Heart left ventricle (tissue), 16 donors: Measurements from ENCODE around the gene RBM28. TPM values are rescaled to one million over a fixed set of nuclear protein-coding genes. Genes with fewer than 3 reads are reported as not detected.

Experiments
- ATAC-seq, 4 donors: fragments of 200-7000 bp; cut with Tn5 transposase; one replicate each; pipeline ENCODE4 v1.9.1; 2020 to 2022; ENCODE audit warnings: moderate library complexity in 4 of 4, mild to moderate bottlenecking in 3 of 4, moderate number of reproducible peaks in 1 of 4
- DNase-seq, 5 donors: peaks; one replicate each; pipeline ENCODE4 v3.0.0-alpha.2; 2020
- H3K27ac ChIP-seq, 12 donors: fragments of 200-600 bp; sonication (generic) in 4 of 12; one replicate each; pipeline versions ENCODE4 v1.5.0 to v1.8.0; 2016 to 2022; ENCODE audit warnings: mild to moderate bottlenecking in 2 of 12
- H3K27me3 ChIP-seq, 9 donors: fragments of 200-600 bp; sonication (generic) in 2 of 9; one replicate each; pipeline versions ENCODE4 v1.5.1 to v1.8.0; 2016 to 2022; ENCODE audit warnings: mild to moderate bottlenecking in 3 of 9
- H3K36me3 ChIP-seq, 9 donors: fragments of 200-600 bp; sonication (generic) in 2 of 9; one replicate each; pipeline versions ENCODE4 v1.5.0 to v1.8.0; 2018 to 2022; ENCODE audit warnings: mild to moderate bottlenecking in 2 of 9
- H3K4me1 ChIP-seq, 12 donors: fragments of 200-600 bp; sonication (generic) in 4 of 12; one replicate each; pipeline versions ENCODE4 v1.5.0 to v1.8.0; 2016 to 2022; ENCODE audit warnings: mild to moderate bottlenecking in 3 of 12
- H3K4me3 ChIP-seq, 12 donors: fragments of 200-600 bp; sonication (generic) in 4 of 12; one replicate each; pipeline versions ENCODE4 v1.5.0 to v1.8.0; 2017 to 2022; ENCODE audit warnings: mild to moderate bottlenecking in 9 of 12, moderate library complexity in 4 of 12
- H3K9me3 ChIP-seq, 12 donors: fragments of 200-600 bp; sonication (generic) in 4 of 12; one replicate each; pipeline versions ENCODE4 v1.5.0 to v1.8.0; 2016 to 2022; ENCODE audit warnings: mild to moderate bottlenecking in 1 of 12
- POLR2A ChIP-seq, 2 donors: fragments of 450-650 bp; IDR thresholded peaks; one replicate each; pipeline ENCODE4 v1.6.1; 2017; ENCODE audit warnings: antibody characterized with exemption in 2 of 2, mild to moderate bottlenecking in 2 of 2, moderate library complexity in 2 of 2
- WGBS, 4 donors: extraction: QIAGEN DNeasy Blood & Tissue Kit in 2 of 4; methylation state at CpG; one replicate each; pipeline versions ENCODE4 v1.1.5 to v1.1.7; 2013 to 2018; 5-methylcytosine and 5-hydroxymethylcytosine counted together
- intact Hi-C, 10 donors: fragments of 100-400 bp; cut with DNase I; formaldehyde crosslinking; loops; one replicate each; pipeline versions ENCODE4 v1.11.1 to v1.14.2; 2022
- polyA plus RNA-seq, 2 donors: library from polyadenylated mRNA; stranded (reverse); fragments of 200-250 nt; gene quantifications; one replicate each; pipeline ENCODE4 v1.2.3, GENCODE V29; 2013
- total RNA-seq, 9 donors: library from RNA; depleted of rRNA in 2 of 9; stranded (reverse); fragments of >200 nt in 2 of 9; fragmentation: NEBNext Ultra II Directional in 3 of 9; extraction: Animal tissue kit (Norgen Biotek cat#: 25700) in 3 of 9; gene quantifications; one replicate each; pipeline versions ENCODE4 v1.1.0 to v1.2.4, GENCODE V29; 2016 to 2023
- TF ChIP-seq, protein P1 (sequence below), 12 donors: fragments of 200-600 bp; sonication (generic) in 4 of 12; IDR thresholded peaks; one replicate each; pipeline versions ENCODE4 v1.5.0 to v1.8.0; 2018 to 2022; ENCODE audit warnings: antibody characterized with exemption in 12 of 12, mild to moderate bottlenecking in 5 of 12
- donor health status: ischemic (EF 13 %, LVEDD 7.1; RV severe dilation, severe dysfunction).
- donor health status: healthy with polysubstance abuse.
- donor health status: DM: no; HTN: yes; CAD: no.
- donor health status: DM: no; HTN: no; CAD: no.
- donor health status: ischemic (EF 25% LVEDD 6.9; RV normal size, moderate dysfunction).
- donor health status: ischemic (EF 25% LVEDD 5.7; RV mildly dilated, moderate dysfunction).
- donor health status: healthy.
- donor health status: DM: yes; HTN: yes; CAD: no.
- donor health status: ischemic (EF 35%, LVEDD 5.7; RV mildly dilated, moderate dysfunction).
- donor health status: nonischemic (EF 11% LVEDD 7.7; RV severe dilation, severe dysfunction).
- donor health status: DM: yes; HTN: yes; CAD: no.
- donor health status: PGD.
- donor health status: ischemic (EF 29% LVEDD 5.4; RV normal size, mild dysfunction).
- donor health status: nonischemic (EF 23%, LVEDD 6.1; RV moderate dilation, normal function).

RBM28 gene
- total and polyA plus RNA-seq, 11 donors = 12.0 to 40.2 (median 25.3) TPM

DNA sequence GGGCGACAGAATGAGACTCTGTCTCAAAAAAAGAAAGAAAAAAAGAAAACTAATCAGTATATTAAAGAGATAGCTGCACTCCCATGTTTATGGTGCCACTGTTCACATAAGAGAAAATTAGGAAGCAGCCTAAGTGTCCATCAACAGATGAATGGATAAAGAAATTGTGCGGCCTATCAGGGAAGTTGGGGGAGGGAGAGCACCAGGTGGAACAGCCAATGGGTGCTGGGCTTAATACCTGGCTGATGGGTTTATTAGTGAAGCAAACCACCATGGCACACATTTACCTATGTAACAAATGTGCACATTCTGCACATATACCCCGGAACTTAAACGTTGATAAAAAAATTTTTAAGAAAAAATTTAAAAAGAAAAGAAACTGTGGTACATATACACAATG lies 26.8 kb upstream of the RBM28 start:
- 90 to 94% (median 92%) methylated on average over 4 of the region's 4 CpGs for WGBS, 4 donors
- intact Hi-C loops = no loop called here
- ATAC-seq = no peak

DNA sequence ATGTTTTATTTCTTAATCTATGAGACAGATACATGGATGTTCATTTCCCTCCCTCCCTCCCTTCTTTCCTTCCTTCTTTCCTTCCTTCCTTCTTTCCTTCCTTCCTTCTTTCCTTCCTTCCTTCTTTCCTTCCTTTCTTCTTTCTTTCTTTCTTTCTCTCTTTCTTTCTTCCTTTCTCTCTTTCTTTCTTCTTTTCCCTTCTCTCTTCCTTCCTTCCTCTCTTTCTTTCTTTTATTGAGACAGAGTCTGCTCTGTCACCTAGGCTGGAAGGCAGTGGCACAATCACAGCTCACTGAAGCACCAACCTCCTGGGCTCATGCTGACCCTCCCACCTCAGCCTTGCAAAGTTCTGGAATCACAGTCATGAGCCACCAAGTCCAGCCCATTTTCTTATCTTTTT lies 23.3 kb upstream of the RBM28 start:
- Histone ChIP-seq H3K36me3 (no peaks in the 10 kb centered on the region), H3K4me3 (no peak overlapping the region), H3K4me1 (peaks cover 0 to 4% (median 1%) of the 10 kb centered on the region in 12 donors), H3K9me3 (no peaks in the 10 kb centered on the region), H3K27me3 (peaks cover 0 to 28% (median 0%) of the 10 kb centered on the region in 9 donors), H3K27ac (no peak overlapping the region)
- DNase-seq (no peak), ATAC-seq (no peak)
- TF ChIP-seq, protein P1, sequence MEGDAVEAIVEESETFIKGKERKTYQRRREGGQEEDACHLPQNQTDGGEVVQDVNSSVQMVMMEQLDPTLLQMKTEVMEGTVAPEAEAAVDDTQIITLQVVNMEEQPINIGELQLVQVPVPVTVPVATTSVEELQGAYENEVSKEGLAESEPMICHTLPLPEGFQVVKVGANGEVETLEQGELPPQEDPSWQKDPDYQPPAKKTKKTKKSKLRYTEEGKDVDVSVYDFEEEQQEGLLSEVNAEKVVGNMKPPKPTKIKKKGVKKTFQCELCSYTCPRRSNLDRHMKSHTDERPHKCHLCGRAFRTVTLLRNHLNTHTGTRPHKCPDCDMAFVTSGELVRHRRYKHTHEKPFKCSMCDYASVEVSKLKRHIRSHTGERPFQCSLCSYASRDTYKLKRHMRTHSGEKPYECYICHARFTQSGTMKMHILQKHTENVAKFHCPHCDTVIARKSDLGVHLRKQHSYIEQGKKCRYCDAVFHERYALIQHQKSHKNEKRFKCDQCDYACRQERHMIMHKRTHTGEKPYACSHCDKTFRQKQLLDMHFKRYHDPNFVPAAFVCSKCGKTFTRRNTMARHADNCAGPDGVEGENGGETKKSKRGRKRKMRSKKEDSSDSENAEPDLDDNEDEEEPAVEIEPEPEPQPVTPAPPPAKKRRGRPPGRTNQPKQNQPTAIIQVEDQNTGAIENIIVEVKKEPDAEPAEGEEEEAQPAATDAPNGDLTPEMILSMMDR (IDR thresholded peaks at IDR 0.05) = no peak
- no peak for TF ChIP-seq POLR2A (IDR thresholded peaks at IDR 0.05)
- intact Hi-C loops = no loop called here

More for the DNA sequence above, 26.8 kb upstream of the RBM28 start:
- H3K4me3 ChIP-seq = no peak overlapping the region
- no peak for DNase-seq
- no peak overlapping the region for H3K27ac ChIP-seq
- TF ChIP-seq, protein P1 (IDR thresholded peaks at IDR 0.05) = no peak
- TF ChIP-seq POLR2A (IDR thresholded peaks at IDR 0.05) = no peak
- no peaks in the 10 kb centered on the region for H3K9me3 ChIP-seq
- H3K27me3 ChIP-seq = peaks cover 0 to 11% (median 0%) of the 10 kb centered on the region in 9 donors
- no peaks in the 10 kb centered on the region for H3K36me3 ChIP-seq
- H3K4me1 ChIP-seq = peaks cover 0 to 3% (median 0%) of the 10 kb centered on the region in 12 donors

DNA sequence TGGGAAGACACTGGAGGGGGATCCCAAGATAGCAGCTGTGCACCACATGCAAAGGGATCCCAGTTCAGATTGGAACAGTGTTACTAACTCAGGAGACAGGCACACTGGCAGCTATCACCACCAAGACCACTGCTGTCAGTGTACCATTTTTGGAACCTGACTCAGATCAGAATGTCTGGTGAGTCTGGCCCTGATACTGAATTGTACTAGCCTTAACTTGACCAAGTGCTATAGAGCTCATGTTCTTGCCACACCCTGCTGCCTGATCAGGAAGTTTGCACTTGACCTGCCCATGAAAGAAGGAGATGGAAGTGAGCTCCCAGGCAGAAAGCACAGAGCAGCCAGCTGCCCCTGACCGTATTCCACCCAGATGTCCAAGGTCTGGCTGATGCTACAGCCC lies 22.6 kb upstream of the RBM28 start:
- Histone ChIP-seq H3K27ac (no peak overlapping the region), H3K4me1 (peaks cover 0 to 11% (median 4%) of the 10 kb centered on the region in 12 donors), H3K9me3 (no peaks in the 10 kb centered on the region), H3K4me3 (no peak overlapping the region), H3K36me3 (no peaks in the 10 kb centered on the region), H3K27me3 (peaks cover 0 to 33% (median 0%) of the 10 kb centered on the region in 9 donors)
- TF ChIP-seq, protein P1 (IDR thresholded peaks at IDR 0.05) = no peak
- no peak for TF ChIP-seq POLR2A (IDR thresholded peaks at IDR 0.05)
- DNase-seq = no peak
- intact Hi-C loops = no loop called here
- ATAC-seq = peak; percentile 63 to 79 (median 77)
- 45 to 82% (median 59%) methylated on average over 1 of the region's 1 CpG for WGBS, 4 donors

DNA sequence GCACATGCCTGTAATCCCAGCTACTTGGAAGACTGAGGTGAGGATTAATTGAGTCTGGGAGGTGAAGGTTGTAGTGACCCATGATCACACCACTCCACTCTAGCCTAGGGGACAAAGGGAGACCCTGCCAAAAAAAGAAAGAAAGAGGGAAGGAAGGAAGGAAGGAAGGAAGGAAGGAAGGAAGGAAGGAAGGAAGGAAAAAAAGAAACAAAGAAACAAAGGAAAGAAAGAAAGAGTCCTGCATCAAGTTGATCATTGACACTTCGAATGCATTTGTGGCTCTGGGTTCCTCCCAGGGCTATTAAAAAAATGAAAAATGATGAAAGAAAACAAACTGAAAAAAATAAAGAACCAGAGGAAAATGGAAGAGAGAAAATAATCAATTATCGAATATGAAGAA lies 21.7 kb upstream of the RBM28 start:
- H3K27ac ChIP-seq = no peak overlapping the region
- TF ChIP-seq, protein P1 (IDR thresholded peaks at IDR 0.05) = no peak
- TF ChIP-seq POLR2A (IDR thresholded peaks at IDR 0.05) = no peak
- WGBS, 4 donors = 82 to 93% (median 89%) methylated on average over 2 of the region's 2 CpGs
- DNase-seq (no peak), ATAC-seq (no peak)
- no peaks in the 10 kb centered on the region for H3K36me3 ChIP-seq
- H3K9me3 ChIP-seq = no peaks in the 10 kb centered on the region
- H3K27me3 ChIP-seq = peaks cover 0 to 33% (median 0%) of the 10 kb centered on the region in 9 donors
- intact Hi-C loops = no loop called here
- H3K4me1 ChIP-seq = peaks cover 0 to 20% (median 5%) of the 10 kb centered on the region in 12 donors
- no peak overlapping the region for H3K4me3 ChIP-seq
